HG02885 (cell line): ENCODE results near the gene RAPGEF4.

Experiments used
- ATAC-seq: cut with Tn5 transposase; IDR thresholded peaks from one replicate; pipeline ENCODE4 v1.9.1; 2021; ENCODE audit warnings: mild to moderate bottlenecking; ENCODE audit not compliant: unreplicated experiment, poor library complexity

Gene RAPGEF4

DNA sequence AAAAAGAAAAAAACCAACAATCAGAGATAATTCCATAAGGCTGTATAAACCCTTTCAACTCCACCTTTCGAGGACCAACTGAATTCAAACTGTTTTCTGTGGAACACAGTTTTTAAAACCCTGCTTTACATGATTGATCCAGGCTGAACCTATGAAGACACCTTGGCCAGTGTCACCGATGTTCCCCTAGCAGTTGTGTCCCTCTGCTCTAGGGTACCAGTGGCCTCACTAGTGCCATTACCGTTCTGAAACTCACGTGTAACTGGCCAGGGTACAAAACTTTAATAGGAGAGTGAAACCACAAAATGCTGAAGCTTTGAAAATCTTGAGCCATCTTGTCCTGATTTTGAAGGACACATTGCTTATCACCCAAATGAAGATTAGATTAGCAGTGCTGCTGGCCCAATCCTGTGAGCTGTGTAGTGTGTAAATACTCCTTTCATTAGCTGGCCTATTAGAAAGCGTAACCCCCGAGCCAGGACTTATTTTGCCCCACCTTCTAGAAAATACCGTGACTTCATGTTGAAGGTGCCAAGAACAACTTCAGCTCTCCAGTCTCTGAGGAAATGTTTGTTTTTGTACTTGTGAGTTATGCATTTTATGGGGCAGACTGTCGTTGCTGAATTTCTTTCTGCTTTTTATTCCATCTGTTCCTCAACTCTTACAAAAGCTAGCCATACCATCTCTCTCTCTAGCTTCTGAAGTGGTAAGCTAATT lies 192.2 kb downstream of the RAPGEF4 start:
- no peak for ATAC-seq

- no peak for ATAC-seq
Measured at GRCh38 chr2:172928756-172929155, 193.1 kb downstream of the RAPGEF4 start.

DNA sequence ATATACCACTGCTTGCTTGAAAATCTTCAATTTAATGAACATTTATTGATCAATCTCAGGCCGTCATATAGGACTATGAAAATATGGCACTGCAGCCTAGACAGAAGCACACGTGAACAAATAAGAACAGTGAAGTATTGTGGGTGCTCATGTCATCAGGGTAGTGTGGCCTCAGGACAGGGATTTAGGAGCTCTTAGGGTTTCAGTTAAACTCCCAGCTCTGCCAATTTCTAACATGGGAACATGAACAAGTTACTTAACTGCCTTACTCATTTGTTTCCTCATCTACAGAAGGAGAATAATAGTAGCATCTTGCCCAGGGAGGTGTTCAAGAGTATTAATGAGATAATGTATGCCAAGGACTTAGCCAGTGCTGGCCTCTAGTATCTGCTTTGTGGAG lies 194.0 kb downstream of the RAPGEF4 start:
- no peak for ATAC-seq

DNA sequence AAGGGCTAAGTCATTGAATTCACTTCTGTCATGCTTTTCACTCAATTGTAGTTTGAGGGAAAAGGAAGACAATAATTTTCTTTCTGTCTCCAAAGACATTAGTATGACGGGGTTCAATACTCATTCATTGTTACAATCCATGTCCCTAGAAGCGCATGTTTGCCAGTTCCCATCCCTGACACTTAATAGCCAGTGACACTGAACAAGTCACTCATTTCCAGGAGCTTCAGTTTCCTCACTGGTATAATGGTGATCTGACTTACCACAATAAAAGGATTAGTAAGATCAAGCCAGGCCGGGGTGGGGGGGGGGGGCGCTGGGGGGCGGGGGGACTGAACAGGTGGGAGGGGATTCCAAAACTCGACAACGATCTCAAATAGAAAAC lies 195.2 kb downstream of the RAPGEF4 start:
- no peak for ATAC-seq

DNA sequence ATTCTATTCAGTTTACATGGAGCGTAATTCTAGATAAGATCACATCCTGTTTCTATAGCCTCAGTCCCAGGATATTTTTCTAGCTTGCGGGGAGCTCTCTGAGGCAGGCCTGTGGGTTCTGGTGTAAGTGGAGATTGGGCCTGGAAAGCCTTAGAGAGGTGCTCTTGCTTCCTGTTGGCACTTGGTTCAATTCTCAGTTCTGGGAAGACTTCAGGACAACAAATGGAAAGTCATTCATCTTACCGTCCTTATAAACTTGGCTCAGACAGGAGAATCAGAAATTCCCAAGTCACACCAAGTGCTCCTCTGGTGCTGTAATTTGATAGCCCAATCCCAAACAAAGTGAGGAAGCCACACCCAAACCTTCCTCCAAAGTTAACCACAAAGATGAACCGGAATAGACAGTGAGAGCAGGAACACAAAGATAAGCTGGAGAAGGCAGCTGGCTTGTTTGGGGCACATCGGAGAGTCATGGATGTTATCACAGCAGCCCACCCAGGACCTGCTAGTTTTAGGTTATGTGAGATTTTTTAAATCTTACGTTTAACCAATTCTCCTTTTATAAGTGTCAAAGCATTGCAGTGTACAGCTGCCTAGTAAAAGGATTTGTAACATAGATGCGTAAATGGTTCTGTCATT lies 195.7 kb downstream of the RAPGEF4 start:
- no peak for ATAC-seq

DNA sequence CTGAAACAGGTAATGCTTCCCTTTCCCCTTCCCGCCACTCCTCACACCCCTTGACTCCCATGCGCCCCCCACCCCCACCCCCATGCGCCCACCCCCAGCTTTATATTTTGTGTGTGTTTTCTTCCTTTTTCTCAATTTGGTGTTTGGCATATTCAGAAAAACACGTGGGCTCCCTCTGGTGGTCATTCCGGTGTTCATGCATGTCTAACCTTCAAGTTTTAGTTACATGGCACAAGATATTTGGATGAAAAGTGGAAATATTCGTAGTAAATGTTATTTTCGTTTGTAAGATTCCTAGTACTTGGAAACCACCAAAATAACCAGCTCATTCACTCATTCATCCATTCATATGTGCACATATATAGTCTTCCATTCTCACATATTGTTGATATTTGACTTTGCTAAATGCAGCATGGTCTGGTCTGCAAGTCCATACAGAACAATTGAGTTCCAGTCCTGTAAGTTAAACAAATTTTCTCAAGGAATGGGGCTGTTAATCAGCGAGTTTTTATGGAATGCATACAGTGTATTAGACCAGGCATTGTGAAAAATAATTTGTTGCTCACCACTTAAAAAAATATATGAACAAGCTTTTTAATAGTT lies 196.4 kb downstream of the RAPGEF4 start:
- ATAC-seq, result no peak

DNA sequence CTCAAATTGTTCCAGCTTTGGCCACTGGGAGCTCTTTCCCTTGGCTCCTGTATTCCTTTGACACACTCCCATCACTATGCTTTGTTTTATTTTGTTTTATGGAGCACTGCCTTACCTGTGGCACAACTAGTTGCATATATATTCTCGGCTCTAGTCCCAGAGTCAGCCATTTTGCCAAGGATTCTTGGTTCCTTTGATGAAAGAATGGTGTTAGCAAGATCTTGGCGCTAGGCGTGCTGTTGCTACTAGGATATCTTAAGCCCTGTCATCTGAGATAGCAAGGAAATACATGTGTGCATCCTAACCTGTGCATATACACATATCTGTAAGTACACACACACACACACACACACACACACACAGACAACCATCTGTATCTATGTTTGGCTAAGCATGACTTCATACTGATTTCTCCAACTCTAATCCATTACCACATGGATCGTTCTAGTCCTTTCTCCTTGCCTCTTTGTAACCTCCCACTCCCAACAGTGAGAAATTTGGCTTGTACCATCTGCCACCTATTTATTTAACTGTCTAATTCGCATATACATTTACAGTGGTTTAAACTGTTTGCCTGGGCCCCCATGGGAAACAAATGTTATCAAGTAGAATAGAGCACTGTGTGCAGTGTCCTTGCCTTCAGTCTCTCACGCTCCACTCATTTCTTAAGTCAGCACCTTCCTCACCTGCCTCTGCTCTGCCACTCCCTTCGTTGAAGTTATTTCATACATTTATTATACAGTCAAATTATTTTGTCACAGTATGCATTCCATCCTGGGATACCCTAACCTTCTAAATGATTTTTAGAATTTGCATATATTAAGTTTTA lies 202.5 kb downstream of the RAPGEF4 start:
- ATAC-seq, result no peak

DNA sequence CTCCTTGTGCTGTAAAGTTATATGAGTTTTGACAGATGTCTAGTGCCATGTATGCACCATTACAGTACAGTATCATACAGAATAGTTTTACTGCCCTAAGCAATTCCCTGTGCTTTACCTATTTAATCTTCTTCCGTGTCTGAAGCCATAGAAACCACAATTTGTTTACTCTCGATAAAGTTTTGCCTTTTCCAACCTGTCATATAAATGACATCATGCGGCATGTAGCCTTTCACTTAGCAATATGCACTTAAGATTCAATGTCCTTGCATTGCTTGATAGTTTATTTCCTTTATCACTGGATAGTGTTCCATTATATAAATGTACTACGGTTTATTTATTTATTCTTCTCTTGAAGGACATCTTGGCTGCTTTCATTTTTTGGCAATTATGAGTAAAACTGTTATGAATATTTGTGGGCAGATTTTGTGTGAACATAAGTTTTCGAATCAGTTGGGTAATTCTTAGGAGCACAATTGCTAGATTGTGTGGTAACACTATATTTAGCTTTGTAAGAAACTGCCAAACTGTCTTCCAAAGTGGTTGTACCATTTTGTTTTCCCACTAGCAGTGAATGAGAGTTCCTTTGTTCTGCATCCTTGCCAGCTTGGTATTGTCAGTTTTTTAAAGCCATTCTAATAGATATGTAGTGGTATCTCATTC lies 203.2 kb downstream of the RAPGEF4 start:
- no peak for ATAC-seq

DNA sequence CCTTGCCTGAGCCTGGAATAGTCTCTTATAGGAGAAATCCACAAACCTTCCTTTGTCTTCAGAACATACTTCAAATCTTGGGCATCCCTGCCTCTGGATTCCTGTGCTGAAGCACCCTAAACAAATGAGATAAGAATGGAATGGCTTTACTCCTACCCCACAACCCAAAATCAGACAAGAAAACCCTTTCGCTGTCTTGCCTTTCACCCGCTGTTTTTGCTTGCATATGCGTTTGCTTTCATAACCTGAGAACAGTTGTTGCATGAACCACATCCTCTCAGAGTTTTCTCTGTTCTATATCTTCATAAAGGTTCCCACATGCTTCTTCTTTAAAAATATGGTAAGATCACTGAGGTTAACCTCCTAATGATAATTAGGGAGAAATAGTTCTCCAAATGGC lies 207.9 kb downstream of the RAPGEF4 start:
- ATAC-seq, result no peak

GRCh38 chr2:172944022-172944793 lies 208.6 kb downstream of the RAPGEF4 start:
- ATAC-seq, result no peak

DNA sequence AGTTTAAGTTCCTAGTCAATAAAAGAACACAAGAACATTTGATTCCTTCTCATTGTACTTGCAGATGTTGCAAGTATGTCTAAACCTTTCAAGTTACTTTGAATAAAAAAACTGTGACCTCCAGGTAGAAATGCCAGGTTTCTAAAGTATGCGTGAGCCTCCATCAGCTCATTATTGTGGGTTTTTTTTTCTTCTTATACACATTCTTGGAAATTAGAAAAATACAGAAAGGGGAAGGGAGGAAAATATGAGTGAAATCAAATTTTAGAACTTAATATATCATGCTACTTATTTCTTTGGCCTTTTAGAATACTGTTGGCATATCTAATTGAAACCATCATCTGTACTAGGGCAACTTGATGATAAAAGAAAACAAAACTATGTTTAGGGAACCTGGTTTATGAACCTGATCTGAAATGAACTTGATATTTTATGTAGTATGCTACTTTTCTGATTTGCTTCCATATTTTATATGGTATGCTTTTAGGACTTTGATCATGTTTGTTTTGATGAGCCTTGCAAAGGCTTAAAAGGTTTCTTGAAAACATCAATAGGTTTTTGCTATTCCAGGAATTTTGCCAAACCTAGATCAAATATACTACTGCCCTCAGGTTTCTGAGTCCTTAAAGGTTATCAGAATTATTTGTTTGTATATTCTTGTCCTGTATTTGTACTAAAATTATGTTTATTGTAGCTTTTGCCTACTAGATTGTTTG lies 209.3 kb downstream of the RAPGEF4 start:
- ATAC-seq, result no peak

GRCh38 chr2:172945510-172945850 lies 209.8 kb downstream of the RAPGEF4 start:
- no peak for ATAC-seq

GRCh38 chr2:172947461-172948153 lies 212.0 kb downstream of the RAPGEF4 start:
- no peak for ATAC-seq

DNA sequence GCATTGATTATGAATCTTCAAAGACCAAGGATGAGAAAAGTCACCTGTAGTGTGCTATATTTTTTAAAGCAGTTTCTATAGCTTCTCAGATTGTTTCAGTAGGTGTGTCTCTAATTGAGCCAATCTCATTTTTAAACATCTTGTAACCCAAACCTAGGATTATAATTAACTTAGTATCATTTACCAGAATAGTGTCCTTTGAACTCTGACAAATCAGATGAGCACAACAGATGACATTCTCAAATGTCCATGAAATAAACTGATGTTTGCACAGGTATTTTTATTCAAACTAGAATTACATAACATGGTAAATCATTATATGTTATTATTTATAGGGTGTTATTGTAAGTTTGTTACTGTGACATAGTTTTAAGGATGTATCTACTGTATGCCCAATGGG lies 213.9 kb downstream of the RAPGEF4 start:
- ATAC-seq, result no peak

GRCh38 chr2:172950565-172950964 lies 214.9 kb downstream of the RAPGEF4 start:
- ATAC-seq, result no peak

- ATAC-seq, result no peak
Measured at GRCh38 chr2:172951554-172951953, 215.9 kb downstream of the RAPGEF4 start.

GRCh38 chr2:172953411-172953810 lies 217.8 kb downstream of the RAPGEF4 start:
- ATAC-seq, result no peak

DNA sequence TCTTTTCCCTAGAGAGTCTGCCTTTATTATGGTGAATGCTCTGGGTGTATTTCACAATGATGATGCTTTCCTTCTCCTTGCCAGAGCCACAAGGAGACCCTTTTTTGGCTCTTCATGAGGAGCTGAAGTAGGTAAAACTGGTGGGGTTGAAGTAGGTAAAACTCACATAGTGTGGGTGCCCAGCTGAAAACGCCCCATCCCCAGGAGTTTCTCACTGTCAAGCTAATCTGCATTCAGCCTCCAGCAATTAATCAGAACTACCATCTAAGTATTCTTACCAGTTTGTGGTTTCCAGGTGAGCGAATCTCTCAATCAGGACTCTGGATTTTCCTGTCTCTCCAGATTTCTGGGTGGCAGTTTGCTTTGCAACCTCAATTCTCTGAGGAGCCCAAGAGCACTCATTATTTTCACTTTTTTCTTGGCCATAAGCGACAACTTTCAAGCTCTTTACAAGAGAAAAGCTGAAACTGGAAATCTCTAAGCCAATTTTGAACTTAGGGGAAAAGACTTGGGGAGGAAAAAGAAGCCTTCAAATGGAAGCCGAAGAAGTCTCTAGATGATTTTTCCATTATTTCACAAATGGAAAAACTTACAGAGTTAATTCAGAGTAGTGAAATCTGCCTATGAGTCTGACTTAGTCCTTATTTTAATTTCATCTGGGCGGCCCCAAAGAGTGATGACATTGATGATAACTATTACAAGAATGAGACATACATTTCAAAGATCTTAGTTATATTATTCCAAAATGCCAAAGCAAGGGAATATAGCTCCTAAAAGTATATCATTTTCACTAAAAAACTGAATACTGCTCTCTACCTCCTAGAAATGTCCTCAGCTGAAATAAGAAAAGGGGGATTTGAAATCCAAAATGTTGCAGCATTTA lies 218.6 kb downstream of the RAPGEF4 start:
- no peak for ATAC-seq
